ENCODE results near the gene ESD.
"Not testable (repeated sequence)": the region's sequence is repeated elsewhere in the genome, so short reads cannot be mapped to it uniquely, and the experiment has no call there.

Gene ESD

DNA sequence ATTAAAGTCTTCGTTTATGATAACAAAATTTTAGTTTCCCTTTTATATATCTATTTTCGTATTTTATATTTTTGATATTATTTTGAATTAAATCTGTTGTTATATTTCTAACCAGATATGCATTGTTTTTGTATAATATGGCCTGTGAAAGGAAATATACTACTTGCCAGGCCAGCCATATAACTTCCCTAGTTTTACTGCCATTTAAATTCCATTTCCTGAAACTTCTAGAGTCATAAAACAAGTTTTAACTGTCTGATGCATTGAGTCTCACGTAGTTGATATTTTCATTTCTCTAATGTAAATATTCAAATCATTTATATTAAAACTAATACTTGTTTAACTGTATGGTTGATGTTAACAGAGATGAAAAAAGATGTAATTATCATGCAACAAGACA is 13.5 kb downstream of the ESD start:
- no peak for DNase-seq

DNA sequence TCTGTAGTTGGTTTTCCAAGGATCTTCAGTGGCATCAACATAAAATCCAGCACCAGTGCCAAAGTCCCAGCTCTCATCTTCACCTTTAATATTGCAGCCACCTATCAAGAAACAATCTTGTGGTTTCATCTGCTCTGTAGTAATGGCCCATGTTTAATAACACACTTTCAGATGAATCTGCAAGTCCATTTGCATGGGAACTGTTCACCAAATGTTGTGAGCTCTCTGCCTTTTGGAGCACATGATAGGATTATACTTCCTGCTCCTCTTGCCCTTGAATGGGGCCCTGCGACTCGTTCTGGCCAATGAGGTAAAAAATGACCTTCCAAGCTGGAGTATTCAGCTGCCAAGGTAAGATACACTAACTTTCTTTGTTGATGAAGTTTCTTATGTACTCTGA is 14.3 kb downstream of the ESD start:
- DNase-seq = no peak

DNA sequence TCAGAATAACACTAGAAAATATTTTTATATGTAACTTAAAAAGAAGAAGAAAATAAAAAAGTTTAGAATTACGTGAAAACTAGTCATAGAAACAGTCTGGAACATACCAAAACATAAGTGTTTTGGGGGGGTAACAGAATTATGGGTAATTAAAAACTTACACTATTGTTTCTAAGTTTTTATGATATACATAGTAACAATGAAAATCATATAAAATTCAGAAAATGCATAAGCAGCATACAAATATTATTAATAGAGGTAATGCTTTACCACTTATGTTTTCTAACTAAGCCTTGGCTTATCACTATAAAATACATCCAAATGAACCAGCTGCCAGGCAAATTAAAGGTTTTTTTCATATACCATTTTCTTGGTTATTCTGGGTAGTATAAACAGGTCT is 14.9 kb downstream of the ESD start:
- no peak for DNase-seq

DNA sequence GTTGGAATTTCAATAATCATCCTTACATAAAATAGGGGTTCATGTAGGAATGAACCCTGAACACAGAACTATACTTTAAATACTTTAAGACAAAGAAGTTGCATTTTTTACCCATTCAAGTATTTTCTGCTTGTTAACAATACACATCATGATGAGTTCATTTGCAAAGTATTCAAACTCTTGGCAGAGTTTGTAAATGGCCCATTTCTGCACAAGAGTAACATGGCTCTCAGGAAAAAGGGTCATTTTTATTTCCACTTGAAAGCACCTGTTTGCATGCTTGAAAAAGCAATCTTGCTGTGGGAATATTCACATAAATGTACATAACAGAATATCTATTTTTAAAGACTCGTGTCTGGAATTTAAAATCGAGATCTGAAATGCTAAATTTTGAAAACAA is 18.1 kb downstream of the ESD start:
- no peak for DNase-seq

DNA sequence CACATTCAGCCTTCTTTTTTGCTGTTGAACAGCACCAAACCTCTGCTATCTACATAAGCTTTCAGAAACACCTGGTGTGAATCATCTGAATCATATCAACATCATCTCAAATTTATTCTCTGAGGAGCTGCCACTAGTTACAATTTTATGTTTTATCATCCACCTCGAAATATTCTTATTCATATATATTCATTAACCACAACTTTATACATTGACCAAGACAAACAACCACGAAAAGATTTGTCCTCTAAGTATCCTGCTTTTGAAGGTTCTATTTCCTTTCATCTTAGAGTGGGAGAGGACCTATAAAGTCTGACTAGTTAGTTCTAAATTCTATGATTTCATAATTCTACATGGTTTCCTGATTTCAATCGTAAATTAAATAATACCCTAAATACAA is 18.9 kb downstream of the ESD start:
- no peak for DNase-seq

DNA sequence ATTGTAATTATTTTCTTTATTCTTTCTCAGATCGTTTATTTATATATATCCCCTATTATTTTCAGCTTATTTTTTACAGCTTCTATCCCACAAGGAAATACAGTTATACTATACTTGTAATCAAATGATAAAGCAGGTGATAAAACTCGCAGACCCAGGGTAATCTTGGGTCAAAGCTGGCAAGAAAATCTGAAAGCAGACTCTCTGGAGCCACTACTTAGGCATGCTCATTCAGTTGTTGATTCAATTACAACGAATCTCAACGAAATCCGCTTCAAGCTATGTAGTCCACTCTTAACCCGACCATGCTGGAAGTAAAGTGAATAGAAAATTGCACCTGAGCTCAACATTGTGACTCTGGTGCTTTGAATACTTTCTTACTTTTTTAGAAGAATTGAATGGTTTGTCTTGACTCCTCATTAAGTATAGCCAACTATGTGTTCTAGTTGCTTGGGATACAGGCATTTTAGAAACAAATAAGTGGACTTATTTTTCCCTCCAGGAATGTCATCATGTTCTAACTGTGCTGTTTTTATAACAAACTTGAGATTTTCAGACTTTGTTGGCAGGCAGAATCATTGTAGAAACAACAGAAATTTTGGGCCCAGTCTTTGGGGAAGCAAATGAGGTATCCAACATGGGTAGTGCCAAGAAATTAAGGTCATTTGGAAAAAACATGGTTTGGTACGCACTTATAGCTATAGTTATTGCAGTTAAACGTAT is 21.4 kb downstream of the ESD start:
- DNase-seq = no peak

DNA sequence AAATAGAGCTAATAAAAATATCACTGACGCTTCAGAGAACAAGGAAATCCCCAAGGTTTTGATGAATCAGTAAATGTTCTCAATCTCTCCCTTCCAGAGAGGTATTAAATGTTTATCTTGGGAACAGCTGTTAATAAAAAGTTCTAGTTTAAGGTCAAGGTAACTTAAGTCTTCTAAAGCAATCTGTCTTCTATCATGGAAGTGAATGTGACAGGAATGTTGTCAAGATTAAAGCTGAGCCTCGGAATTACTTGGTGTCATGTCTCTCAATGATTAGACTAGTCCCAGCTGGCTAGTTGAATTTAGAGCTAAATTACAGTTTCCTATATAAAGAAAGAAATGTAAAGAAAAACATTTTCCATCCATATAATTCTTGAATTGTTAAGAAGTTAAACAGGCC is 23.4 kb downstream of the ESD start:
- no peak for DNase-seq

DNA sequence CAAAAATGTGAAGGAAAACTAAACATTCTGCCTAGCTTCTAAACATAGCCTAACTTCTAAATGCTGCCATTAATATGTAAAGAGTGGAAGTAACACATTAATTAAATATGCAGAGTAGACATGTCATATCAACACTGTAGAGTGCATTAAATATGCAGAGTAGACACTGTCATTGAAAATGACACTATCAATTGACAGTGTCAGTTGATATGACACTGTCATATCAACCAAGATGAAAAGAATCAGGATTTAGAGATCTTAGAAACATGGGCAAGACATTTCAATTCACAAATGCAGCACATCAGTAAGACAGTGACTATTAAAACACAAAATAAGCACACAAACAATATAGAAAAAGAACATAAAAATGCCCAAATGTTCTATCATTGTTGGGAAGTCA is 25.3 kb downstream of the ESD start:
- DNase-seq = no peak

DNA sequence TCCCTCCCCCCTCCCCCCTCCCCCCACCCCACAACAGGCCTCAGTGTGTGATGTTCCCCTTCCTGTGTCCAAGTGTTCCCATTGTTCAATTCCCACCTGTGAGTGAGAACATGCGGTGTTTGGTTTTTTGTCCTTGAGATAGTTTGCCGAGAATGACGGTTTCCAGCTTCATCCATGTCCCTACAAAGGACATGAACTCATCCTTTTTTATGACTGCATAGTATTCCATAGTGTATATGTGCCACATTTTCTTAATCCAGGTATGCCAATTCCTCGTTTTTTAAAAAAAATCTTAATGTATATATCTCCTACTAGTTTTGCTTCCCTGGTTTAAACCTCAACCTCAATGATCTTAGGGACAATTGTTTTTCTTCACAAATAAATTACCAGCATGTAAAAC is 27.0 kb downstream of the ESD start:
- not testable (repeated sequence) for DNase-seq

DNA sequence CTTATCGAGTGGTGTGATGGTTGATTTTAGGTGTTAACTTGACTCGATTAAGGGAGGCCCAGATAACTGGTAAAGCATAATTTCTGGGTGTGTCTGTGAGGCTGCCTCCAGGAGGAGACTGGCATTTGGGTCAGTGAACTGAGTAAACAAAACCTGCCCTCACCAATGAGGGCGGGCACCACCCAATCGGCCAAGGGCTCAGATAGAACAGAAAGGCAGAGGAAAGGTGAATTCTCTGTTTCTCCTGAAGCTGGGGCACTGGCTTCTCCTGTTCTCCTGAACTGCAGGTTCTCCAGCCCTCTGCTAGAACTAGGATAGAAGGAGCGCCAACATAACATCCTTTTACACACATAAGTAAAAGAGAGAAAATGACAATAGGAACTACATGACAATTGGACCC is 35.1 kb downstream of the ESD start:
- no peak for DNase-seq

DNA sequence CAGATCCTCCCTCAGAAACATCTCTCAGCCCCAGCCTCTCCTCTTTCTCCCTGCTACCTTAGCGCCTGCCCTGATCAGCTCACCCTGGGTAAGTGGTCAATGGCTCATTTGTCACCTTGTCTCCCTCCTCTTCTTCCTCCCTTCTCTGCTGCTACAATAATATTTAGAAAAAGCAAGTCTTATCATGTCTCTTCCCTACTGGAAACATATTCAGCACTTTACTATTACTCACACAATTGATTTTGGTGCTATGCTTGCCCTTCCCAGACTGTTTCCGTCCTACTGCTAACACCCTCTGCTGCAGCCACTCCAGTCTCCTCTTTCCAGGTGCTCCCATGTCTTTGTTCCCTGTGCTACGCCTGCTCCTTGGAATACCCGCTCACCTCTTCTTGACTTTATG is 35.8 kb downstream of the ESD start:
- DNase-seq = no peak

DNA sequence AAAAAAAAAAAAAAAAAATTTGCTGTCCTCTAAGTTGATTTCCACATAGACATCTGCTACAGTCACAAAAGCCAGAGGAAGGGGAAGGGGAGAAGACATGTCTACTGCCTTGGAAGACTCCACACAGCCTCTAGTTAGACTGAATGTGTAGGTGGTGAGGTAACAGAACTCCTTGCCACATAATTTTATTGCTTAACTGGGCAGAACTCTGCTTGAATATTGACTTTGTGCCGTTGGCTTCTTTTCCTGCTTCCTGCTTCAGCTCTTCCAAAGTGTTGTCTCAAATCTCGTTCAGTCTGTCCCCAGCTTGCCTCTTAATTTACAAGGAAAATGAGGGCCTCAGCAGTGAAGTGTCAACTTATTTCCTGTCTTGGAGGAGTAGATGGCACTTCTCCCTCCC is 37.1 kb downstream of the ESD start:
- no peak for DNase-seq

DNA sequence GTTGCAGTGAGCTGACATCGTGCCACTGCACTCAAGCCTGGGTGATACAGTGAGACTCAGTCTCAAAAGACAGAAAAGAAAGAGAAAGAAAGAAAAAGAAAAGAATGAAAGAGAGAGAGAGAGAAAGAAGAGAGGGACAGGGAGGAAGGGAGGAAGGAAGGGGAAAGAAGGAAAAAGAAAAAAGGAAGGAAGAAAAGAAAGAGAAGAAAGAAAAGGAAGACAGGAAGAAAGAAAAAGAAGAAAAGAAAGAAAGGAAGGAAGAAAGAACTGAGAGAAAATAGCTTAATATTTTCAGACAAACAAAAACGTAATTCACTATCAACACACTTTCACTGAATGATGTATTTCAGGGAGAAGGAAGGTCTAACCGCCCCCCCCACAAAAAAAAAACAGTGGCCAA is 39.3 kb downstream of the ESD start:
- no peak for DNase-seq

DNA sequence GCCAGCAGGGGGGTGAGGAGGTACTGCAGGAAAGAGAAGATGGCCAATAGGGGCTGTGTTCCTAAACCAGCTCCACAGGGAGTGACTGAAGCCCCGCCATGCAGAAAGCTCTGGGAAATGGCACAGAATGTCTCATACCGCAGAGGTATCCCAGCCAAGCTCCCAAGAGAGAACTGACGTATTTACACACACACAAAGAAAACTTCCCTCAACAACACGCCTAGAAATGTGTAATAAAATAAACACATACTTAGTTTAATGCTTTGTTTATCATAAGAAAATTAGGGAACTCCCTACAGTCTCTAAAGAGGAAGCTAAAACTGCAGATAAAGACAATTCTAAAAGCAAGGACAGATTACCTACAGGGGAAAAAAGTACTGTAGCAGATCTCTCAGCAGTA is 40.0 kb downstream of the ESD start:
- DNase-seq = no peak

DNA sequence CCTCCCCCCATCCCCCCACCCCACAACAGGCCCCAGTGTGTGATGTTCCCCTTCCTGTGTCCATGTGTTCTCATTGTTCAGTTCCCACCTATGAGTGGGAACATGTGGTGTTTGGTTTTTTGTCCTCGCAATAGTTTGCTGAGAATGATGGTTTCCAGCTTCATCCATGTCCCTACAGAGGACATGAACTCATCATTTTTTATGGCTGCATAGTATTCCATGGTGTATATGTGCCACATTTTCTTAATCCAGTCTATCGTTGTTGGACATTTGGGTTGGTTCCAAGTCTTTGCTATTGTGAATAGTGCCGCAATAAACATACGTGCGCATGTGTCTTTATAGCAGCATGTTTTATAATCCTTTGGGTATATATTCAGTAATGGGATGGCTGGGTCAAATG is 41.5 kb downstream of the ESD start:
- DNase-seq = not testable (repeated sequence)

DNA sequence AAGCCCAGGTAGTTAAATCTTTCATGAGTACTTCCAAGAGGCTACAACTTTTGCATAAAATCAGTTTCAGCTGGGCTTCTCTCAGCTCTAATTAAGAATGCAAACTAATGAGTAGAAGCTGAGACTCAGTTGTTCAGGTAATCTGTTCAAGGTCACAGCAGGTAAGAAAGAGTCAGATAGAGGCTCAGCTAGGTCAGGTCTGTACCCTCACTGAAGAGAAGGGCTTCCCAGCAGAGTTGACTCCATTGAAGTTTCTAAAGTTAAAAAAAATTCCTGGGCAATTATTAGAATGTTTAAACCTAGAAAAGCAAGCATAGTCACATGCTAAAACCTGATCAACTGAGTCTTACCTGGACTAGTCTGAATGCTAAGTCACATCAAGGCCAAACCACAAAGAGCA is 42.1 kb downstream of the ESD start:
- no peak for DNase-seq

DNA sequence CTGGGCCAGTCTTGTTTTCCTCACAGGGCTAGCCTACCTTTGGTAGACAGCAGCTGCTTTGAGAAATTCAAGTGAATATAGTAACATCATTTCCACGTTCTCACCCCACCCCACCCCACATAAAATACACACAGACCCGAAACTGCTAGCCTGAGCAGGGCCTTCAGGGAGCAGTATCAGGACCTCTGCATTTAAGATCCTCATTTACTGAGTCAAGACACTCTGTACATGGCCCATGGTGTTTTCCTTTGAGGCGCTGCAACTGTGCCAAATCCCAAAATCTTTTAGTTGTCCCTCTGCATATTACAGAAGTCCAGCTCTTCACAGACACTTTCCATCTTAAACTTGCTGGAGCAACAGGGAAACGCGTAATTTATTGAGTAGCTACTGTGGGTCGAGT is 43.0 kb downstream of the ESD start:
- no peak for DNase-seq

DNA sequence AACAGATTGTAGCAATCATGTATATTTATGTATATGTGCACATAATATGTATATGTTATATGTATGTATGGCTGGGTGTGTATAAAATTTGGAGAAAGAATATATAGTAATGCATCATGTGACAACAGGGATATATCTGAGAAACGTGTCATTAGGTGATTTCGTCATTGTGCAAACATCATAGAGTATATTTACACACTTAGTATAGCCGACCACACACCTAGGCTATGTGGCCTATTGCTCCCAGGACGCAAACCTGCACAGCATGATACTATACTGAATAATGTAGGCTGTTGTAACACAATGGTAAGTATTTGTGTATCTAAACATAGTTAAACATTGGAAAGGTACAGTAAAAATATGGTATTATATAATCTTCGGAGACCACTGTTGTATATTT is 43.8 kb downstream of the ESD start:
- DNase-seq = no peak

DNA sequence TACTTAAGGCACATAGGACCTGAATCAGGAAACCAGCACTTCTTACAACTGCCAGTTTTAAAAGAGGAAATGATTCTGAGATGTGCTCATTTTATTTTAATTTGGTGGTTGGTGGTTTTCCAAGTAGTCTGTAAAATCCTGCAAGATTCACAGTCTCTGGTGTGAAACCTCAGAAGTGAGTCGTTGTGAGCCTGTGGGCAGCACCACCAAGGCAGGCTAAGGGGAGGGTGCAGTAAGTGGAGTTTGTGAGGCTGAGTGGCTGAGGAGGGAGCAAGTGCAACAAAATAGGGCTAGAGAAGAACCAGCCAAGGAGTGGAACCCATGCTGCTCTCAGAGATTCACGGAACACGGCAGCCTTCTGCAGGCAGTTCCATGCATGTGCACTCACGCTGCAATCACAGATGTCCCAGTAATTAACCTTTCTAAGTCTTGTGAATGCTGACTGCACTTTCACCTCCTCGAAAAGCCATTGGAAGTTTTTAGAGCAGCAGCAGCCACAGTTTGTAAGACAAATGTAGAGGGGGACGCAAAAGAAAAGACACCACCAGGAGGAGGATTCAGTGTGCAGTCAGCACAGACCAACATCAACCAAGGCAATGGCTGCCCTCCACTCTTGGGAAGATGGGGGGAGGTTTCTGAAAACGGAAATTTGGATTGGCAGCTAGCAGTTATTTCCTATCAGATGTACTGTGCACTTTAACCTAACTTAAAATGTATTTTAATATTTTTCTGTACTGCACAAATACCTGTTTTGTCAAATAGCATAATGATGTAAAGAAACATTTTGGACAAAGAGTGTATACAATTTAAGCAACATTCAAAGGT is 44.9 kb downstream of the ESD start:
- DNase-seq = peak; percentile 77

DNA sequence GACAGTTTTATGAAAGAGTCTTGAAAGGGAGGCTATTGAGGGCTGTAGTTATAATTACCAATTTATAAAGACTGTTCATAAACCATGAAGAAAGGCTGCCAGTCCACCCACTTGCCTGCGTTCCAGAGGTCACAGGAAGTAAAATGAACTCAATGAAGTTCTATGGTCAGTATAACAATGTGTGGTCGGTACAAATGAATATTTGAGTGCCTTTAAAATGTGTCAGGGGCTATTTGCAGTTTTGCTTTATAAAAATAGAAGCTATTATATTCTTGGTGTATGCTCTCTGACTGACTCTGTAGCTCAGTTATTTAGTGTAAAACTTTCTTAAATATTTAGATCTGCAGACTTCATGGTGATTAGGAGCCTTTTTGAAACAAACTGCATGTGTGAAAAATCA is 47.0 kb downstream of the ESD start:
- DNase-seq = no peak

DNA sequence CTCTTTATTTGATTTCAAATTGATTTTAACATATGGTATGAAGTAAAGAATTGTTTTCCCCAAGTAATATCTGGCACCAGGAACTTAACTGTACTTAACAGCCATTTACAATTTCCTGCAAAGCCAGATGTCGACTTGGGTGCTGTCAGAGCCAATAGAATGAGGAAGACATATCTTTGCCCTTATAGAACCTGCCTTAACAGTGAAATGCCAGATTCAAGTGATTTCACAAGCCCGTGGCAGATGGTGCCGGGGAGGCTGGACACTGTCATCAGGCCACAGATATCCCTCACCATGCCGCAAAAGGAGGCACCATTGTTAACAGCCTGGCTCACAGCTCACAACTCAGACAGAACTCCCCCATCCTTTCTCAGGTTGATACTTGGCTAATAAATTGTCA is 48.7 kb downstream of the ESD start:
- DNase-seq = no peak

DNA sequence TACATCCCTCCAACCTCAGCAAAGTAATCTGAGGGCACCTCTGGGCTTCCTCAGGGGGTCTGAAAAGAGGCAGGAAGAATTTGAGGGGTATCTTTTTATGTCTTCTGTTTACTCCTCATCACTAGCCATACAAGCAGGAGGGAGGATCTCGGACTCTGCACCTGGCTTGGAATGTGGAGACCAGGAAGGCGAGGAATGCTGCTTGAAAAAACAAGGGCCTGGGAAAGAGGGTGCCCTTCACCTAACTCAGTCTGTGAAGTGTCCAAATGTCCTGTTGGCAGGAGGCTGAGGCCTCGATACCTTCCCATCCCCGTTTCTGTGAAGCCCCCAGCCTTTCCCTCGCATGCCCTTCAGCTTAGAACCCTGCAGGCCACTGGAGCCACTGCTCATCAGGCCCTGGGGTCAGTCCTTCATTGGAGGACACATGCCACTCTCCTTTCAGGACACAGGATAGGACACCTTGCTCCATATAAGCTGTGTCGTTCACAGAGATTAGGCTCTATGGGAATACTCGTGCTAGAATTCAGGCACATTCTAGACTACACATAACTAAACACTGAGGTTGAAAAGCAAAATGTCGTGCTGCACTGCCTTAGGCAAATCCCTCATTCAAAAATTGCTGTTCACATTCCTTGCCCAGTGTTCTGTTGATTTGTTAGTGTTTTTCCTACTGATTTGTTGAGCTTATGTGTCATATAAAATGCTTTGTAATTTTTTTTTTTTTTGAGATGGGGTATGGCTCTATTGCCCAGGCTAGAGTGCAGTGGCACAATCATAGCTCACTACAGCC is 49.7 kb downstream of the ESD start:
- DNase-seq = no peak

DNA sequence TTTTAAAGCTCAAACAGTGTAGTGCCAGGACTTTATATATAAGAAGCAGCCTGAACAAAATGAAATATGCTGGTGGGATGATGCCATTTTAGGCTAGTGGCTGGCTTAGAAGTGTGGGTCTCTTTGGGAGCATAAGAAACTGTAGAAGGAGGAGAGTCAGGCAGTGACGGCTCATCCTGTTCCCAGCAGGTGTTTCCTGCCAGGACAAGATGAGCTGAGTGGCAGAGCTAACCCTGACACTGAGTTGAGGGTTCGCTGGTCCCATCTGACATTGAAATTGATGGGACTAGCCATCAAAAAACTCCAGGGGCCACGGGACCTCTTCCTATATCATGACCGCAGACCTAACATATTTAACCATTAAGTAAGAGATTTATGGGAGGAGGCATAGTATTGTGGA is 51.3 kb downstream of the ESD start:
- DNase-seq = no peak

DNA sequence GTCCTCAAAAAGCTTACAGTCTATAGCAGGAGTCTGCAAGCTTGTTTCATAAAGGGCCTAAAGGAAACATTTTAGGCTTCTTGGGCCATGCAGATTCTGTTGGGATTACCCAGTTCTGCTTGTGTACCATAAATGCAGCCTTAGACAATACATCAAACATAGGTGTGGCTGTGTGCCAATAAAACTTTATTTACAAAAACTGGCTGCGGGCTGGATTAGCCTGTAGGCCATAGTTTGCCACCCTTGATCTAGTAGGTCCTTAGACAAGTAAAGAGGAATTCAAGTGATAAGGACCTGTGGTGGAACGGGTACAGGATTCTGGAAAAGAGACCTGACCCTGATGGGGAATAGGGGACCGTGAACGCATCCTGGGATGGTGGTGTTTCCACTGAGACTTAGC is 51.9 kb downstream of the ESD start:
- no peak for DNase-seq
